GM19452 (cell line): Measurements from ENCODE around the gene CAPNS1.
"Not testable (repeated sequence)": the region's sequence is repeated elsewhere in the genome, so short reads cannot be mapped to it uniquely, and the experiment has no call there.

ENCODE experiments used
- ATAC-seq: cut with Tn5 transposase; IDR thresholded peaks from one replicate; pipeline ENCODE4 v1.9.1; 2021; ENCODE audit not compliant: unreplicated experiment

Gene CAPNS1

GRCh38 chr19:36149673-36150406 lies 10.0 kb downstream of the CAPNS1 start:
- no peak for ATAC-seq

DNA sequence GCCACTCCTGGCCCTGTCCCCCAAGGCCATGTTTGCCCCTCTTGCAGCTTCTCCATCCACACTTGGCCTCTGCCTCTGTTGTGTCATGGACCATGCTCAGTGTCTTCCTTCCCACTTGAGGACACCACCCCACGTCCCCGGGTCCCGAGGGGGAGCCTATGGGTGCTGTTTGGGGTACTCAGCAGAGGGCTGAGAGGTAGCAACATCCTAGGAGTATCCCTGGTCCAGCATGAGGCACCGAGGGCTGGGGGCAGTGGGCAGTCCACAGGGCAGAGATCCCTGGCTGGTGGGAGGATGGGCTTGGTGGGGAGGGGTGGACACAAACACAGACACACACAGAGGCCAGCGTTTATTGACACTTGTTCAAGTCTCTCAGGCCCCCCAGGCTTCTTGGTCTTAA lies 10.7 kb downstream of the CAPNS1 start:
- ATAC-seq, result no peak

DNA sequence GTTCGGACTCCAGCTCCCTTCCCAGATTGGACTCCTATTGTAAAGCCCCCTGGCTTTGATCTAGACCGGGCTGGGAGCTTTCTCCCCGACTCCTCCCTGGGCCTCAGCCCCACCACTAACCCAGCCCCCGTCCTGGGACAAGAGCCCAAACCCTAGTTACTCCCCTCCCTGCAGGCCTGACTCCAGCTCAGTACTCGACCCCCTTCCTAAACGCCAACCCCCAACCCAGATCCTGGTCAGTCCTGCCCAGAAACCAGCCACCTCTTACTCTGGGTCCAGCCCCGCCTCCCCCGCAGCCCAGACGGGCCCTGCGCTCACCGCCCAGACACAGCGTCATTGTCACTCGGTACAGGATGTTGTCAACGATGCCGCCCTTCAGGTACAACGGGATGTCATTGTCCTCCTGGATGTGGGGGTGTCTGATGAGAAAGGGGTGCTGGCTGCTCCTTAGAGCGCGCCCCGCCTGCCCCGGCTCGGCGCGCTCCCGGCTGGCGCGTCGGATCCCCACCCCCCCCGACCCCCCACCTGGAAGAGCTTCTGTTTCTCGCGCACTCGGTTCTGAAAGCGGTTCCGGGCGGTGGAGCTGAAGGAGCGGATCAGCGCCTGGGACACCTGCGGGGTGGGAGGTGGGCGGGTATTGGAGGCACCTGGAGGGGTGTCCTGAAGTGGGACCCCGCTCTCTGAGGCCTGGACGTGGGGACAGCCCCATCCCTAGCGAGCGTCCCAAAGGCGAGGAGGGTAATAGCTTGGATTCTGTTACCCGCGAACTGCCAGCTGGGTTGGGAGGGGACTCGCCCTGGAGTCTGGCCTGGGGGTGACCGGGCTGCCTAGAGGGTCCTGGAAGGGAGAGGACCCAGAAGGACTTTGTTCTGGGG lies 11.5 kb downstream of the CAPNS1 start:
- no peak for ATAC-seq

DNA sequence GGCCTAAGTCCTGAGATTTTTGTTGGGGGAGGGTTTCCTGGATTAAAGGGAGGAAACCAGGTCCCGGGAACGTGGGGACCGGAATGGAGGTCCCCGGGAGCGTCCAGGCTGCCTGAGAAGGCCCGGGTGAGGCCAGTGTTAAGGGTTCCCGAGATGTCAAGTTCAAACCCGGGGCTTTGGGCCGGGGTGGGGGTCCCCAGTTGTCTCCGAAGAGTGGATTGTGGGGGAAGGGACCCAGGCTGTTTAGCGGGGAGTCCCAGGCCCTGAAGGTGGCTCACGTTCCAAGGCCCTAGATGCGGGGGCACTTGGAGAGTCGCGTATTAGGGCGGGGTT lies 12.1 kb downstream of the CAPNS1 start:
- no peak for ATAC-seq

DNA sequence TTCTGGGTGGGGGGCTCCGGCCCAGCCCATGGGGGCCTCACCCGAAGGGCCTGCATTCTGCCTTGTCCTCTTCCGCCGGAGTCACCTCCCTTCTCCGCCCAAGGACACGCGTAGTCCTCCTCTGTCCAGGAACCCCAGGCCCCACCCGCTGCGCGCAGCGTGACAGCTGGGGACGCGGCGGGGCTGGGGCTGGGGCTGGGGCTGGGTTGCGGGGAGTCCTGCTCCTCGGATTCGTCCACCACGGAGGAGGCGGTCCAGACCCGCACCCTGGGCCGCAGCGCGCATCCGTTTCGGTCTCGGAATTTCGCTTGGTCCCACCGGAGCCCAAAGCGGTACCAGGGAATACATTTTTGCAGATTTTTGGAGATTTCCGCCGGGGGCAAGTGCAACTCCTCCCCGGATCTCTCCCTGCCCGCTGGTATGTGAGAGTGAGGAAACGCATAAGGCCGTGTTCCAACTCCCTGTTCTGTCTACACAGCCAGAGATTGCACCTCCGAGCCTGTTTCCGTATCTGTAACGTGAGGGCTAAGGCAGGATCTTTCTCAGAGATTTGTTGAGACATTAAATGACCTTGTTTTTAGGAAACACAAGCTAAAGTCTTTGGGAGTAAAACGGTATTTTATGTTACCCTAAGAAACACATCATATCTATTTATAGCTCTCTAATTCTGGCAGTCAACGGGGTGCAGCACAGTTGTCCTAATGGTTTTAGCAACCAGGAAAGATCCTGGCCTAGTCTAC lies 12.7 kb downstream of the CAPNS1 start, which contains the start of gene COX7A1:
COX7A1 (minus strand) TSS at position 96 of the 740 bp plus-strand sequence; CDS start at position 56, 40 bp downstream.
- no peak for ATAC-seq

GRCh38 chr19:36153126-36153525 lies 13.3 kb downstream of the CAPNS1 start:
- ATAC-seq, result no peak

DNA sequence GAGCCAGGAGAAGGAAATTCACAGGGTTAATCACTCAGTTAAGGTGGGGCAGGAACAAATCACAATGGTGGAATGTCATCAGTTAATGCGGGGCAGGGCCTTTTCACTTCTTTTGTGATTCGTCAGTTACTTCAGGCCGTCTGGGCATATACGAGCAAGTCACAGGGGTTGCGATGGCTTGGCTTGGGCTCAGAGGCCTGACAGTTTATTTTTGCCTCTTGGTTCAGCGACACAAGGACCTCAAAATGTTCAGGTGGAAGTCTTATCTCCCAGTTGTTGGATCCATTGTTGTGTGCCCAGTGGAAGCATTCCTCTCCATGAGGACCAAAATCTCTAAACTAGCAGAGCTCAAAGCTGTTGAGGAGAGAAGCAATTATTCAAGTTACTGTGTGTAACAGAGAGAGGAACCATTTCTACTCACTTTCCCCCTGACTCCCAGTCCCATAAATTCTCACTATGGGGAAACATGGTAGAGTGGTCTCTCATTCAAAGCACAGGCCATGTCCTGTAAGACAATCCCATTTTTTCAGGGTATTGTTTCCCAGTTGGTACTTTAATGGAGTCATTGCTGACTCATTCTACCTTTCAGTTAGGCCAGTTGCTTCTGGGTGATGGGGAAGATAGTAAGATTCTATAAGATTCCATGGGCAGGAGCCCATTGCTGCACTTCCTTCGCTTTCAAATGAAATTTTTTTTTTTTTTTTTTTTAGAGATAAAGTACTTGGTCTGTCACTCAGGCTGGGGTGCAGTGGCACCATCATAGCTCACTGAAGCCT lies 21.1 kb downstream of the CAPNS1 start:
- no peak for ATAC-seq

- ATAC-seq, result no peak
Measured at GRCh38 chr19:36163813-36164212, 23.9 kb downstream of the CAPNS1 start.

GRCh38 chr19:36169084-36169760 lies 29.4 kb downstream of the CAPNS1 start:
- ATAC-seq, result no peak

GRCh38 chr19:36172852-36173251 lies 33.0 kb downstream of the CAPNS1 start:
- no peak for ATAC-seq

- not testable (repeated sequence) for ATAC-seq
Measured at GRCh38 chr19:36173846-36174245, 34.0 kb downstream of the CAPNS1 start.

DNA sequence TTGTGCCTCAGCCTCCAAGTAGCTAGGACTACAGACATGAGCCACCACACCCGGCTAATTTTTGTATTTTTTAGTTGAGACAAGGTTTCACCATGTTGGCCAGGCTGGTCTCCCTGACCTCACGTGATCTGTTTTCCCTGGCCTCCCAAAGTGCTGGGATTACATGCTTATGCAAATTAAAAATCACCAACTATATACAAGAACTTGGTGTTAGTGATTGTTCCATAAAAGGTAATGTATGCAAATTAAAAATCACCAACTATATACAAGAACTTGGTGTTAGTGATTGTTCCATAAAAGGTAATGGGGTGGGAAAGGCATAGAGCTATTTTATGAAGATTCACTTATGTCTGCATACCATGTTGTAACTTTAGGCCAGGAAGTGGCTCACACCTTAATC lies 39.2 kb downstream of the CAPNS1 start:
- ATAC-seq, result not testable (repeated sequence)

GRCh38 chr19:36182612-36183244 lies 42.9 kb downstream of the CAPNS1 start:
- ATAC-seq, result no peak

GRCh38 chr19:36183245-36183628 lies 43.4 kb downstream of the CAPNS1 start:
- ATAC-seq, result no peak

DNA sequence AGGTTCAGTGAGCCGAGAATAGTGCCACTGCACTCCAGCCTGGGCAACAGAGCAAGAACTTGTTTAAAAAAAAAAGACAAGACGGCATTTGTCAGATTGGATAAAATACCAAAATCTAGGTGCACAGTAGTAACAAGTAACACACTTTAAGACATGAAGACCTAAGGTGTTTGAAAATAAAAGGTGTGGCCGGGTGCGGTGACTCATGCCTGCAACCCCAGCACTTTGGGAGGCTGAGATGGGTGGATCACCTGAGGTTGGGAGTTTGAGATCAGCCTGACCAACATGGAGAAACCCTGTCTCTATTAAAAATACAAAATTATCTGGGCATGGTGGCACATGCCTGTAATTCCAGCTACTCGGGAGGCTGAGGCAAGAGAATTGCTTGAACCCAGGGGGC lies 46.9 kb downstream of the CAPNS1 start:
- ATAC-seq, result not testable (repeated sequence)

GRCh38 chr19:36196249-36196648 lies 56.4 kb downstream of the CAPNS1 start:
- ATAC-seq, result no peak

- ATAC-seq, result no peak
Measured at GRCh38 chr19:36198119-36198518, 58.3 kb downstream of the CAPNS1 start.
